ENCODE measurements around the gene DR1. TPM values are rescaled to one million over a fixed set of nuclear protein-coding genes. Genes with fewer than 3 reads are reported as not detected.
"Not testable (repeated sequence)": the region's sequence is repeated elsewhere in the genome, so short reads cannot be mapped to it uniquely, and the experiment has no call there.

DR1 gene
- total RNA-seq, 1 experiment from 2014 or later, result 48.6 TPM

DNA sequence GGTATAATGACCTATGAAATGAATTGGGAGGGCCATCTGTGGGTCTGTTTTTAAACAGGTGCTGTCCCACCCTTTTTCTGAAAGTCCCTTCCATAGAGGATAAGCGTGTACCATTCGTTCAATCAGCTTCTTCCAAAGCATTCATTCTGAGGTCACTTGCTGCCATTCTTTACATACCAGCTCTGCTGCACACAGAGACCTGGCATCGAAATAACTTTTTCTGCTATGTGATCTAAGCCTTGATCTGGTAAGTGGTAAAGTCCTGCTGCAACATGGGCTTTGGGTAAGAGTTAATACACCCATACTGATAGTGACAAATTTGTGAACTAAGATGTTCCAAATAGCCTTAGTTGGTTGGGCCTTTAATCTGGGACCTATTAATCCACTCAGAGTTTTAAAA is 38.9 kb downstream of the DR1 start:
- ATAC-seq, result no peak
- no TSS peak for BruUV-seq (replicated peaks)
- no peaks in the 10 kb centered on the region for H4K20me1 ChIP-seq (ENCODE audit: low read length)
- H3K4me2 ChIP-seq (ENCODE audit: low read length), result no peak overlapping the region
- no peaks in the 10 kb centered on the region for H3K9me2 ChIP-seq (replicated peaks; ENCODE audit: low read length)
- ChIA-PET CTCF (no interaction called here), POLR2A (ENCODE audit: unreplicated experiment) (no interaction called here)
- H2AFZ ChIP-seq (ENCODE audit: low read length), result no peak overlapping the region
- H3K4me3 ChIP-seq (ENCODE audit: low read length), result no peak overlapping the region
- no peaks in the 10 kb centered on the region for H3K79me2 ChIP-seq (ENCODE audit: low read length)
- no peaks in the 10 kb centered on the region for H3K27me3 ChIP-seq (ENCODE audit: low read length)
- no peaks in the 10 kb centered on the region for H3K4me1 ChIP-seq (ENCODE audit: insufficient read depth, low read length)
- TF ChIP-seq, protein P1, sequence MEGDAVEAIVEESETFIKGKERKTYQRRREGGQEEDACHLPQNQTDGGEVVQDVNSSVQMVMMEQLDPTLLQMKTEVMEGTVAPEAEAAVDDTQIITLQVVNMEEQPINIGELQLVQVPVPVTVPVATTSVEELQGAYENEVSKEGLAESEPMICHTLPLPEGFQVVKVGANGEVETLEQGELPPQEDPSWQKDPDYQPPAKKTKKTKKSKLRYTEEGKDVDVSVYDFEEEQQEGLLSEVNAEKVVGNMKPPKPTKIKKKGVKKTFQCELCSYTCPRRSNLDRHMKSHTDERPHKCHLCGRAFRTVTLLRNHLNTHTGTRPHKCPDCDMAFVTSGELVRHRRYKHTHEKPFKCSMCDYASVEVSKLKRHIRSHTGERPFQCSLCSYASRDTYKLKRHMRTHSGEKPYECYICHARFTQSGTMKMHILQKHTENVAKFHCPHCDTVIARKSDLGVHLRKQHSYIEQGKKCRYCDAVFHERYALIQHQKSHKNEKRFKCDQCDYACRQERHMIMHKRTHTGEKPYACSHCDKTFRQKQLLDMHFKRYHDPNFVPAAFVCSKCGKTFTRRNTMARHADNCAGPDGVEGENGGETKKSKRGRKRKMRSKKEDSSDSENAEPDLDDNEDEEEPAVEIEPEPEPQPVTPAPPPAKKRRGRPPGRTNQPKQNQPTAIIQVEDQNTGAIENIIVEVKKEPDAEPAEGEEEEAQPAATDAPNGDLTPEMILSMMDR (conservative IDR thresholded peaks at IDR 0.05; ENCODE audit: low read depth, low read length), result no peak
- TF ChIP-seq EZH2phosphoT487 (IDR thresholded peaks at IDR 0.05; ENCODE audit: borderline replicate concordance, low read length), result no peak
- no peak for DNase-seq
- no peaks in the 10 kb centered on the region for H3F3A ChIP-seq (ENCODE audit: low read length, unreplicated experiment)
- H3K36me3 ChIP-seq (ENCODE audit: low read depth, low read length), result peaks cover 10% of the 10 kb centered on the region; the same call in 1 of the 2 replicates
- H3K9ac ChIP-seq (ENCODE audit: low read length), result no peak overlapping the region
- H3K27ac ChIP-seq (ENCODE audit: low read length), result no peak overlapping the region
- intact Hi-C loops (cut with micrococcal nuclease), result no loop called here
- H3K9me3 ChIP-seq (ENCODE audit: low read length), result peaks cover 13% of the 10 kb centered on the region; the same call in 1 of the 2 replicates

DNA sequence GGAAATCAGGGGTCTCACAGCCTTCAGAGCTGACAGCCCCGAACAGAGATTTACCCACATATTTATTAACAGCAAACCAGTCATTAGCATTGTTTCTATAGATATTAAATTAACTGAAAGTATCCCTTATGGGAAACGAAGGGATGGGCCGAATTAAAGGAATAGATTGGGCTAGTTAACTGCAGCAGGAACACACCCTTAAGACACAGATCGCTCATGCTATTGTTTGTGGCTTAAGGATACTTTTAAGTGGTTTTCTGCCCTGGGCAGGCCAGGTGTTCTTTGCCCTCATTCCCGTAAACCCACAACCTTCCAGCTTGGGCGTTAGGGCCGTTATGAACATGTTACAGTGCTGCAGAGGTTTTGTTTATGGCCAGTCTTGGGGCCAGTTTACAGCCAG is 40.6 kb downstream of the DR1 start:
- H2AFZ ChIP-seq (ENCODE audit: low read length); POLR2A ChIA-PET (ENCODE audit: unreplicated experiment); H3F3A ChIP-seq (ENCODE audit: low read length, unreplicated experiment); H3K27ac ChIP-seq (ENCODE audit: low read length); H3K9me2 ChIP-seq (replicated peaks; ENCODE audit: low read length); DNase-seq; H3K4me3 ChIP-seq (ENCODE audit: low read length); H4K20me1 ChIP-seq (ENCODE audit: low read length); H3K27me3 ChIP-seq (ENCODE audit: low read length); H3K79me2 ChIP-seq (ENCODE audit: low read length); ATAC-seq; BruUV-seq (replicated peaks); H3K4me2 ChIP-seq (ENCODE audit: low read length); H3K9ac ChIP-seq (ENCODE audit: low read length); H3K4me1 ChIP-seq (ENCODE audit: insufficient read depth, low read length); intact Hi-C loops (cut with micrococcal nuclease); CTCF ChIA-PET; H3K36me3 ChIP-seq (ENCODE audit: low read depth, low read length): not testable (repeated sequence)
- peaks cover 13% of the 10 kb centered on the region; the same call in 1 of the 2 replicates for H3K9me3 ChIP-seq (ENCODE audit: low read length)

DNA sequence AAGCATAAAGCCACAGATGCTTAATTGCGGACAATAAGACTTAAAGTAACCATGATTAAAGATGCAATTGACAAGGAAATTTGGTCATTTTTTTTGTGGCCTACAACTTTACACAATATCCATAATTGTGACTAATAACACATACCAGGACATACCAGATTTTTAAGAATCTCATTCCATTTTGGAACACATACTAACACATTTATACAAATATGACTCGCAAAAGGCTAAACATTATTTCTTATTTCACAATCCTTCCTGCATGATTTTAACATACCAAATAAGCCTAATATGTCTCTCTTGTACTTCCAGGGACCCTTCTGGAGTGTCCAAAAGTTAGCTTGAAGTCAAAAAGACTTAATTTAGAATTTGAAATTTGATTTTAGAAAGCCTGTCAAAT is 48.8 kb downstream of the DR1 start:
- BruUV-seq (replicated peaks), result no TSS peak
- DNase-seq (peak; percentile 19), ATAC-seq (no peak)
- H3K36me3 ChIP-seq (ENCODE audit: low read depth, low read length), result no peaks in the 10 kb centered on the region
- H3K27me3 ChIP-seq (ENCODE audit: low read length), result no peaks in the 10 kb centered on the region
- H3K4me3 ChIP-seq (ENCODE audit: low read length), result no peak overlapping the region
- no peak overlapping the region for H3K9ac ChIP-seq (ENCODE audit: low read length)
- no peaks in the 10 kb centered on the region for H3F3A ChIP-seq (ENCODE audit: low read length, unreplicated experiment)
- no peak overlapping the region for H3K4me2 ChIP-seq (ENCODE audit: low read length)
- H3K4me1 ChIP-seq (ENCODE audit: insufficient read depth, low read length), result no peaks in the 10 kb centered on the region
- H3K79me2 ChIP-seq (ENCODE audit: low read length), result no peaks in the 10 kb centered on the region
- no peaks in the 10 kb centered on the region for H3K9me2 ChIP-seq (replicated peaks; ENCODE audit: low read length)
- H2AFZ ChIP-seq (ENCODE audit: low read length), result no peak overlapping the region
- POLR2A ChIA-PET (ENCODE audit: unreplicated experiment), result no interaction called here
- H4K20me1 ChIP-seq (ENCODE audit: low read length), result no peaks in the 10 kb centered on the region
- TF ChIP-seq EZH2phosphoT487 (IDR thresholded peaks at IDR 0.05; ENCODE audit: borderline replicate concordance, low read length), result no peak
- H3K9me3 ChIP-seq (ENCODE audit: low read length), result no peaks in the 10 kb centered on the region
- intact Hi-C loops (cut with micrococcal nuclease), result no loop called here
- H3K27ac ChIP-seq (ENCODE audit: low read length), result no peak overlapping the region
- CTCF ChIA-PET, result no interaction called here

DNA sequence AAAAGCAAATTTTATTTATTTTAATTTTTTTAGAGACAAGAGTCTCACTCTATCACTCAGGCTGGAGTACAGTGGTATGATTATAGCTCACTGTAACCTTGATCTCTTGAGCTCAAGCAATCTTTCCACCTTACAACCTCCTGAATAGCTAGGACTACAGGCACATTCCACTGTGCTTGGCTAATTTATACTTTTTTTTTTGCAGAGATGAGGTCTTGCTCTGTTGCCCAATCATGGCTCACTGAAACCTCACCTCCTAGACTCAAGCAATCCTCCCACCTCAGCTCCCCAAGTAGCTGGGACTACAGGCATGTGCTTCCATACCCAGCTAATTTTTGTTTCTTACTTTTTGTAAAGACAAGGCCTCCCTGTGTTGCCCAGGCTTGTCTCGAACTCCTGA is 49.5 kb downstream of the DR1 start:
- Histone ChIP-seq H3K27ac (ENCODE audit: low read length) (no peak overlapping the region), H3K9me2 (replicated peaks; ENCODE audit: low read length) (no peaks in the 10 kb centered on the region), H4K20me1 (ENCODE audit: low read length) (no peaks in the 10 kb centered on the region), H3K4me2 (ENCODE audit: low read length) (no peak overlapping the region), H3K4me3 (ENCODE audit: low read length) (no peak overlapping the region), H3K4me1 (ENCODE audit: insufficient read depth, low read length) (no peaks in the 10 kb centered on the region), H2AFZ (ENCODE audit: low read length) (no peak overlapping the region), H3K79me2 (ENCODE audit: low read length) (no peaks in the 10 kb centered on the region), H3F3A (ENCODE audit: low read length, unreplicated experiment) (no peaks in the 10 kb centered on the region), H3K9ac (ENCODE audit: low read length) (no peak overlapping the region), H3K9me3 (ENCODE audit: low read length) (no peaks in the 10 kb centered on the region), H3K36me3 (ENCODE audit: low read depth, low read length) (no peaks in the 10 kb centered on the region), H3K27me3 (ENCODE audit: low read length) (no peaks in the 10 kb centered on the region)
- DNase-seq (no peak), ATAC-seq (no peak)
- ChIA-PET CTCF (no interaction called here), POLR2A (ENCODE audit: unreplicated experiment) (interaction anchor here (0.6 kb wide), 1 partner anchor 69 kb away, joined by 4 read pairs; no protein-coding TSS in a partner anchor)
- no TSS peak for BruUV-seq (replicated peaks)
- intact Hi-C loops (cut with micrococcal nuclease), result no loop called here
- TF ChIP-seq EZH2phosphoT487 (IDR thresholded peaks at IDR 0.05; ENCODE audit: borderline replicate concordance, low read length), result no peak
- TF ChIP-seq EZH2 (IDR thresholded peaks at IDR 0.05; ENCODE audit: low read length, unreplicated experiment), result no peak
- TF ChIP-seq, protein P1 (conservative IDR thresholded peaks at IDR 0.05; ENCODE audit: low read depth, low read length), result no peak

All from PC-3 (cell line).